HepG2 (cell line): ENCODE measurements around the gene PSMB3. TPM values are rescaled to one million over a fixed set of nuclear protein-coding genes. Genes with fewer than 3 reads are reported as not detected.

Source experiments
- EZH2 ChIP-seq: conservative IDR thresholded peaks from 2 replicates; pipeline ENCODE4 v1.6.1; 2012; ENCODE audit warnings: mild to moderate bottlenecking, low read depth, low read length, moderate library complexity
- GFI1 ChIP-seq: sonication (generic); formaldehyde crosslinking; IDR thresholded peaks from 2 replicates; pipeline ENCODE4 v1.5.0; 2020; ENCODE audit warnings: missing genetic modification reagents, mild to moderate bottlenecking, borderline replicate concordance
- HDAC2 ChIP-seq: sonication (generic); formaldehyde crosslinking; IDR thresholded peaks from 2 replicates; pipeline ENCODE4 v1.4.0; 2020; ENCODE audit warnings: missing genetic modification reagents
- HNRNPL ChIP-seq: fragments of 200-400 bp; formaldehyde crosslinking; IDR thresholded peaks from 2 replicates; pipeline ENCODE4 v1.6.1; 2017; ENCODE audit warnings: mild to moderate bottlenecking, low read depth, low read length
- MXD4 ChIP-seq: IDR thresholded peaks from 2 replicates; pipeline ENCODE4 v1.6.1; 2016; ENCODE audit warnings: mild to moderate bottlenecking, missing biosample characterization, missing genetic modification reagents
- SNAI1 ChIP-seq: sonication (generic); formaldehyde crosslinking; IDR thresholded peaks from 2 replicates; pipeline ENCODE4 v1.5.0; 2020; ENCODE audit warnings: mild to moderate bottlenecking, missing genetic modification reagents, borderline replicate concordance
- TP53 ChIP-seq: sonication (generic); formaldehyde crosslinking; conservative IDR thresholded peaks from 2 replicates; pipeline ENCODE4 v1.4.0; 2020; ENCODE audit warnings: missing genetic modification reagents
- ZNF136 ChIP-seq: sonication (generic); formaldehyde crosslinking; IDR thresholded peaks from 2 replicates; pipeline ENCODE4 v1.8.1; 2022; ENCODE audit warnings: low read depth, mild to moderate bottlenecking, moderate library complexity, missing genetic modification reagents
- ZNF354B ChIP-seq: sonication (generic); formaldehyde crosslinking; IDR thresholded peaks from 2 replicates; pipeline ENCODE4 v1.8.0; 2022; ENCODE audit warnings: mild to moderate bottlenecking, missing genetic modification reagents
- ZNF441 ChIP-seq: sonication (generic); formaldehyde crosslinking; IDR thresholded peaks from 2 replicates; pipeline ENCODE4 v1.7.0; 2021; ENCODE audit warnings: missing genetic modification reagents, borderline replicate concordance
- ZNF772 ChIP-seq: sonication (generic); formaldehyde crosslinking; IDR thresholded peaks from 2 replicates; pipeline ENCODE4 v1.5.0; 2020; ENCODE audit warnings: mild to moderate bottlenecking, missing genetic modification reagents
- ZSCAN29 ChIP-seq: sonication (generic); formaldehyde crosslinking; conservative IDR thresholded peaks from 2 replicates; pipeline ENCODE4 v1.4.0; 2020; ENCODE audit warnings: mild to moderate bottlenecking, missing genetic modification reagents
- polyA plus RNA-seq, 8 experiments: library from polyadenylated mRNA; depleted of rRNA in 3 of 8; stranded (reverse) in 7 of 8; unstranded in 1 of 8; fragments of >200 nt; fragmentation: Illumina TruSeq in 4 of 8; extraction: Trizol in 4 of 8; gene quantifications; 2 replicates each; pipeline versions ENCODE4 v1.2.1 to v1.2.3, GENCODE V29; 2011 to 2016; ENCODE audit warnings: low read depth in 4 of 8, missing spikeins in 1 of 8, mixed read lengths in 1 of 8; ENCODE audit not compliant: insufficient read depth in 1 of 8
- total RNA-seq, 5 experiments: library from RNA; depleted of rRNA; stranded (reverse); fragments of >200 nt; fragmentation: Illumina TruSeq; extraction: Trizol; gene quantifications; 2 replicates each; pipeline ENCODE4 v1.2.3, GENCODE V29; 2016; ENCODE audit warnings: low read depth in 1 of 5
- TF ChIP-seq, protein P1 (sequence below): IDR thresholded peaks from 2 replicates; pipeline ENCODE4 v1.6.1; 2012; ENCODE audit warnings: inconsistent platforms
- TF ChIP-seq, protein P2 (sequence below): IDR thresholded peaks from 2 replicates; pipeline ENCODE4 v1.6.1; 2016; ENCODE audit warnings: low read depth, control low read depth
- TF ChIP-seq, protein P3 (sequence below): sonication (generic); formaldehyde crosslinking; IDR thresholded peaks from 2 replicates; pipeline ENCODE4 v1.4.0; 2020; ENCODE audit warnings: missing genetic modification reagents
- TF ChIP-seq, protein P4 (sequence below): sonication (generic); formaldehyde crosslinking; IDR thresholded peaks from 2 replicates; pipeline ENCODE4 v1.5.1; 2020; ENCODE audit warnings: missing genetic modification reagents, mild to moderate bottlenecking, borderline replicate concordance
- TF ChIP-seq, protein P5 (sequence below): sonication (generic); formaldehyde crosslinking; IDR thresholded peaks from 2 replicates; pipeline ENCODE4 v1.9.0; 2022; ENCODE audit warnings: missing genetic modification reagents, mild to moderate bottlenecking, borderline replicate concordance
- TF ChIP-seq, protein P6 (sequence below): sonication (generic); formaldehyde crosslinking; IDR thresholded peaks from 2 replicates; pipeline ENCODE4 v1.4.0; 2020; ENCODE audit warnings: missing genetic modification reagents
- TF ChIP-seq, protein P7 (sequence below): sonication (generic); formaldehyde crosslinking; IDR thresholded peaks from 2 replicates; pipeline ENCODE4 v1.5.0; 2020; ENCODE audit warnings: missing genetic modification reagents

PSMB3 gene
- total and polyA plus RNA-seq, 2 of the 13 experiments (the other 11 are each of a cell fraction or from before 2014, with no cell fraction given) = 366 to 517 TPM

DNA sequence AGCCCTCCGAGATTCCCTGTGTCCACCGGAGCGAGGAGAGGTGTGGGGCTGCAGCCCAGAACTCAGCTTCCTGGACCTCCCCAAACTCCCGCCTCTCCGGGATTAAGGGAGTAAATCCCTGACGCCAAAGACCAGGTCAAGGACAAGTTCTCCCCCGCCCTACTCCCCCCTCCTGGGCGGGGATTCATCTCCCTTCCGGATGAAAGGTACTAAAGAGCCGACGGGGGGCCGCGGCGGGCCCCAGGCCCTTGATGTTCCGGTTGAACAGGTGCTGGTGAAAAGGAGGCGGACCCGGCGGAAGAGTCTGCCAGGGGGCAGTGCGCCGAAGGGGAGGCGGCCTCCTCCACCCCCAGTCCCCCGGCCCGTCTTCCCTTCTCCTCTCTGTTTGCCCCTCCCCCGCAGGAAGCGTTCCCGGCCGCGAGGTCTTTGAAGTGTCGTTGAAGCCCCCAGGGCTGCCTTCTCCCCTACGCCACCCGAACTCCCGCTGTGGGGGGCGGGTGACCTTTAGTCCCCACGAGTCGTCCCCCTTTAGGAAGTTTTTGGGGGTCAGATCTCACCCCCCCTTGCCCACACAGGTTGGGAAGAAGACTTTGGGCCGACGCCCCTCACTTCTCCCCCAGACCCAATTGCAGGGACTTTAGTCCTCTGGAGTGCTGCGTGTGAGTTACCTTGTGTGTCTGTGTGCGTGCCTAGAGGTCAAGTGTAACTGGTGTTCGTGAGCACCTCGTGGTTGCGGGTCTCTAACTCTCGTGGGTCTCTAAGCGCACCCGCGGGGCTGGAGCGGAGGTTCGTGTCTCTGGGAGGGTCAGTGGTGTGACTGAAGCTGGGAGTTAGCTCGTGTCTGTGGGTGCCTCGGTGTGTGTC is 48.6 kb upstream of the PSMB3 start (continued):
- TF ChIP-seq, protein P1, sequence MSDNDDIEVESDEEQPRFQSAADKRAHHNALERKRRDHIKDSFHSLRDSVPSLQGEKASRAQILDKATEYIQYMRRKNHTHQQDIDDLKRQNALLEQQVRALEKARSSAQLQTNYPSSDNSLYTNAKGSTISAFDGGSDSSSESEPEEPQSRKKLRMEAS = peak; percentile 78
- TF ChIP-seq ZNF354B (peak; percentile 98), MXD4 (CRISPR knock-in tag) (peak; percentile 72), ZNF772 (CRISPR knock-in tag) (peak; percentile 81), EZH2 (no peak), HNRNPL (peak; percentile 37; the same call in 1 of the 2 replicates), ZSCAN29 (peak; percentile 90; the same call in 1 of the 2 replicates), ZNF136 (CRISPR knock-in tag) (no peak; the same call in 1 of the 2 replicates), HDAC2 (CRISPR knock-in tag) (peak; percentile 99), ZNF441 (CRISPR knock-in tag) (peak; percentile 94), SNAI1 (CRISPR knock-in tag) (peak; percentile 99), GFI1 (CRISPR knock-in tag) (peak; percentile 98), TP53 (CRISPR knock-in tag) (0 out of 2 replicates have a peak, but pooled peaks have one; percentile 30)
- TF ChIP-seq, protein P2, sequence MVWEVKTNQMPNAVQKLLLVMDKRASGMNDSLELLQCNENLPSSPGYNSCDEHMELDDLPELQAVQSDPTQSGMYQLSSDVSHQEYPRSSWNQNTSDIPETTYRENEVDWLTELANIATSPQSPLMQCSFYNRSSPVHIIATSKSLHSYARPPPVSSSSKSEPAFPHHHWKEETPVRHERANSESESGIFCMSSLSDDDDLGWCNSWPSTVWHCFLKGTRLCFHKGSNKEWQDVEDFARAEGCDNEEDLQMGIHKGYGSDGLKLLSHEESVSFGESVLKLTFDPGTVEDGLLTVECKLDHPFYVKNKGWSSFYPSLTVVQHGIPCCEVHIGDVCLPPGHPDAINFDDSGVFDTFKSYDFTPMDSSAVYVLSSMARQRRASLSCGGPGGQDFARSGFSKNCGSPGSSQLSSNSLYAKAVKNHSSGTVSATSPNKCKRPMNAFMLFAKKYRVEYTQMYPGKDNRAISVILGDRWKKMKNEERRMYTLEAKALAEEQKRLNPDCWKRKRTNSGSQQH (CRISPR knock-in tag) = peak; percentile 28
- TF ChIP-seq, protein P3, sequence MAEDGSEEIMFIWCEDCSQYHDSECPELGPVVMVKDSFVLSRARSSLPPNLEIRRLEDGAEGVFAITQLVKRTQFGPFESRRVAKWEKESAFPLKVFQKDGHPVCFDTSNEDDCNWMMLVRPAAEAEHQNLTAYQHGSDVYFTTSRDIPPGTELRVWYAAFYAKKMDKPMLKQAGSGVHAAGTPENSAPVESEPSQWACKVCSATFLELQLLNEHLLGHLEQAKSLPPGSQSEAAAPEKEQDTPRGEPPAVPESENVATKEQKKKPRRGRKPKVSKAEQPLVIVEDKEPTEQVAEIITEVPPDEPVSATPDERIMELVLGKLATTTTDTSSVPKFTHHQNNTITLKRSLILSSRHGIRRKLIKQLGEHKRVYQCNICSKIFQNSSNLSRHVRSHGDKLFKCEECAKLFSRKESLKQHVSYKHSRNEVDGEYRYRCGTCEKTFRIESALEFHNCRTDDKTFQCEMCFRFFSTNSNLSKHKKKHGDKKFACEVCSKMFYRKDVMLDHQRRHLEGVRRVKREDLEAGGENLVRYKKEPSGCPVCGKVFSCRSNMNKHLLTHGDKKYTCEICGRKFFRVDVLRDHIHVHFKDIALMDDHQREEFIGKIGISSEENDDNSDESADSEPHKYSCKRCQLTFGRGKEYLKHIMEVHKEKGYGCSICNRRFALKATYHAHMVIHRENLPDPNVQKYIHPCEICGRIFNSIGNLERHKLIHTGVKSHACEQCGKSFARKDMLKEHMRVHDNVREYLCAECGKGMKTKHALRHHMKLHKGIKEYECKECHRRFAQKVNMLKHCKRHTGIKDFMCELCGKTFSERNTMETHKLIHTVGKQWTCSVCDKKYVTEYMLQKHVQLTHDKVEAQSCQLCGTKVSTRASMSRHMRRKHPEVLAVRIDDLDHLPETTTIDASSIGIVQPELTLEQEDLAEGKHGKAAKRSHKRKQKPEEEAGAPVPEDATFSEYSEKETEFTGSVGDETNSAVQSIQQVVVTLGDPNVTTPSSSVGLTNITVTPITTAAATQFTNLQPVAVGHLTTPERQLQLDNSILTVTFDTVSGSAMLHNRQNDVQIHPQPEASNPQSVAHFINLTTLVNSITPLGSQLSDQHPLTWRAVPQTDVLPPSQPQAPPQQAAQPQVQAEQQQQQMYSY (CRISPR knock-in tag) = no peak; the same call in 1 of the 2 replicates
- TF ChIP-seq, protein P4, sequence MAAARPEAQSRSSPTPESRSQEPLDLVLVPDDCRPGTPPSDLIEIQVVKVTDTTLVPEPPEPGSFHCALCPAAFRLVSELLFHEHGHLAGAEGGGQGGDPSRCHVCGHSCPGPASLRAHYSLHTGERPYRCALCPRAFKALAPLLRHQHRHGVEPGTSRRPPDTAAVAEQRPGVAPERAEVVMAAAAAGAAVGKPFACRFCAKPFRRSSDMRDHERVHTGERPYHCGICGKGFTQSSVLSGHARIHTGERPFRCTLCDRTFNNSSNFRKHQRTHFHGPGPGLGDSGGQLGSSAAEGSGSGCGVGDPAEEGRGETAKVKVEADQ (CRISPR knock-in tag) = peak; percentile 30; the same call in 1 of the 2 replicates
- TF ChIP-seq, protein P5, sequence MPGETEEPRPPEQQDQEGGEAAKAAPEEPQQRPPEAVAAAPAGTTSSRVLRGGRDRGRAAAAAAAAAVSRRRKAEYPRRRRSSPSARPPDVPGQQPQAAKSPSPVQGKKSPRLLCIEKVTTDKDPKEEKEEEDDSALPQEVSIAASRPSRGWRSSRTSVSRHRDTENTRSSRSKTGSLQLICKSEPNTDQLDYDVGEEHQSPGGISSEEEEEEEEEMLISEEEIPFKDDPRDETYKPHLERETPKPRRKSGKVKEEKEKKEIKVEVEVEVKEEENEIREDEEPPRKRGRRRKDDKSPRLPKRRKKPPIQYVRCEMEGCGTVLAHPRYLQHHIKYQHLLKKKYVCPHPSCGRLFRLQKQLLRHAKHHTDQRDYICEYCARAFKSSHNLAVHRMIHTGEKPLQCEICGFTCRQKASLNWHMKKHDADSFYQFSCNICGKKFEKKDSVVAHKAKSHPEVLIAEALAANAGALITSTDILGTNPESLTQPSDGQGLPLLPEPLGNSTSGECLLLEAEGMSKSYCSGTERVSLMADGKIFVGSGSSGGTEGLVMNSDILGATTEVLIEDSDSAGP = peak; percentile 76; the same call in 1 of the 2 replicates
- TF ChIP-seq, protein P6, sequence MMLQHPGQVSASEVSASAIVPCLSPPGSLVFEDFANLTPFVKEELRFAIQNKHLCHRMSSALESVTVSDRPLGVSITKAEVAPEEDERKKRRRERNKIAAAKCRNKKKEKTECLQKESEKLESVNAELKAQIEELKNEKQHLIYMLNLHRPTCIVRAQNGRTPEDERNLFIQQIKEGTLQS (CRISPR knock-in tag) = peak; percentile 66; the same call in 1 of the 2 replicates
- TF ChIP-seq, protein P7, sequence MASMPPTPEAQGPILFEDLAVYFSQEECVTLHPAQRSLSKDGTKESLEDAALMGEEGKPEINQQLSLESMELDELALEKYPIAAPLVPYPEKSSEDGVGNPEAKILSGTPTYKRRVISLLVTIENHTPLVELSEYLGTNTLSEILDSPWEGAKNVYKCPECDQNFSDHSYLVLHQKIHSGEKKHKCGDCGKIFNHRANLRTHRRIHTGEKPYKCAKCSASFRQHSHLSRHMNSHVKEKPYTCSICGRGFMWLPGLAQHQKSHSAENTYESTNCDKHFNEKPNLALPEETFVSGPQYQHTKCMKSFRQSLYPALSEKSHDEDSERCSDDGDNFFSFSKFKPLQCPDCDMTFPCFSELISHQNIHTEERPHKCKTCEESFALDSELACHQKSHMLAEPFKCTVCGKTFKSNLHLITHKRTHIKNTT (CRISPR knock-in tag) = no peak
